Kidney epithelial cell (primary cell): ENCODE results near the gene HOGA1. TPM values are rescaled to one million over a fixed set of nuclear protein-coding genes. Genes with fewer than 3 reads are reported as not detected.

ENCODE experiments used
- DNase-seq: peaks from one replicate; pipeline ENCODE4 v3.0.0-alpha.2; 2010; ENCODE audit warnings: low read depth
- H3K27me3 ChIP-seq: 2 replicates; pipeline ENCODE4 v1.6.0; 2011; ENCODE audit warnings: low read length; ENCODE audit not compliant: control insufficient read depth, insufficient read depth
- H3K36me3 ChIP-seq: 2 replicates; pipeline ENCODE4 v1.5.1; 2011; ENCODE audit warnings: low read length; ENCODE audit not compliant: control insufficient read depth, insufficient read depth
- H3K4me3 ChIP-seq: 2 replicates; pipeline ENCODE4 v1.5.1; 2011; ENCODE audit warnings: low read depth, mild to moderate bottlenecking, control low read depth, low read length
- CTCF ChIP-seq: IDR thresholded peaks from 2 replicates; pipeline ENCODE4 v1.5.1; 2011; ENCODE audit warnings: mild to moderate bottlenecking, moderate library complexity, low read length, control low read depth, inconsistent platforms; ENCODE audit not compliant: insufficient read depth, poor library complexity, severe bottlenecking
- total RNA-seq: library from RNA; depleted of rRNA; stranded (reverse); fragments of >200 nt; gene quantifications from 2 replicates; pipeline ENCODE4 v1.2.3, GENCODE V29; 2015

HOGA1 gene
- total RNA-seq, 1 donor from 2014 or later: 3.4 TPM

DNA sequence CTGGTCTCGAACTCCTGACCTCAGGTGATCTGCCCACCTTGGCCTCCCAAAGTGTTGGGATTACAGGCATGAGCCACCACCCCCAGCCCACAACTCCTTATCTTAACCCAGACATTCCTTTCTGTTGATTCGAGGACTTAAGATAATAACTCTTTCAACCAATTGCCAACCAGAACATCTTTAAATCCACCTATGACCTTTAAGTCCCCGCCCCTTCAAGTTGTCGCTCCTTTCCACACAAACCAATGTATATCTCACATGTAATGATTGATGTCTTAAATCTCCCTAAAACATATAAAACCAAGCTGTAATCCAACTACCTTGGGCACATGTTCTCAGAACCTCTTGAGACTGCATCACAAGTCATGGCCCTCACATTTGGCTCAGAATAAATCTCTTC is 19.4 kb upstream of the HOGA1 start:
- no peak for DNase-seq

DNA sequence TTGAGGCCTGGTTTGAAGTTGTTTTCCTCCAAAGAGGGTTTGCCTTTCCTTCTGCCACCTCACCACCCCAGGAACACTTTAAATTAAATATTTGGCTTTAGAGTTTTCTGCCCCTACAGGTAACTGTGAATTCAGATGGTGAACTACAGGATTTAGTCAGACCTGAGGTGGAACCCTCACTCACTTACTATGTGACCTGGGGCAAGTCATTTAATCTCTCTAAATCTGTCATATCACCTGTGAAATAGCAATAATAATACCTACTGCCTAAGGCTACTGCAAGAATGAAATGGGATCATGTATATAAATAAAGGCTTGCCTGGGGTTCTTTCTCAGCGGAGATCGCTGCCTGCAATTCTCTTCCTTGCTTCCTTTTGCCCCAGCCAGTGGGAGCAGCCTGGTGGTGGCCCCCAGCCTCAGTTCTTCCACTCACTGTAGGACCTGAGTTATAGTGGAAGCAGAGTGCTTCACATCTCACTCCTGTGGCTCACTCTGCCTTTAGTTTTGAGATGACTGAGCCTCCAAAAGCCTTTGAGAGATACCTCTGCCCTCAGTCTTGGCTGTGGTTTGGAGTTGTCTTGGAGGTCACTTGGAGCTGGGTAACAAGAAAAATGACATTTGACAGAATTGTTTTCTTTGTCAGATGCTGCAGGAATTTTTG is 17.7 kb upstream of the HOGA1 start:
- no peak for TF ChIP-seq CTCF
- Histone ChIP-seq H3K36me3 (peaks cover 1% of the 10 kb centered on the region), H3K27me3 (no peaks in the 10 kb centered on the region), H3K4me3 (no peak overlapping the region)
- no peak for DNase-seq

More for the DNA sequence above, 19.4 kb upstream of the HOGA1 start:
- no peak overlapping the region for H3K4me3 ChIP-seq
- H3K27me3 ChIP-seq: no peaks in the 10 kb centered on the region
- TF ChIP-seq CTCF: no peak
- H3K36me3 ChIP-seq: no peaks in the 10 kb centered on the region

GRCh38 chr10:97567891-97568290 is 16.3 kb upstream of the HOGA1 start:
- H3K4me3 ChIP-seq: no peak overlapping the region
- peaks cover 1% of the 10 kb centered on the region for H3K36me3 ChIP-seq
- no peak for TF ChIP-seq CTCF
- DNase-seq: no peak
- H3K27me3 ChIP-seq: no peaks in the 10 kb centered on the region

GRCh38 chr10:97570146-97570788 is 13.9 kb upstream of the HOGA1 start:
- Histone ChIP-seq H3K27me3 (no peaks in the 10 kb centered on the region), H3K4me3 (no peak overlapping the region), H3K36me3 (peaks cover 1% of the 10 kb centered on the region)
- no peak for DNase-seq
- TF ChIP-seq CTCF: no peak

- H3K36me3 ChIP-seq: peaks cover 1% of the 10 kb centered on the region
- DNase-seq: no peak
- TF ChIP-seq CTCF: no peak
- H3K27me3 ChIP-seq: no peaks in the 10 kb centered on the region
- no peak overlapping the region for H3K4me3 ChIP-seq
Observed at GRCh38 chr10:97570789-97571471, 13.3 kb upstream of the HOGA1 start.
